ENCODE data around the gene PDZD7. TPM values are rescaled to one million over a fixed set of nuclear protein-coding genes. Genes with fewer than 3 reads are reported as not detected.

PDZD7 gene
- total RNA-seq, 6 experiments from 2014 or later: 1.1 to 1.9 (median 1.2) TPM

GRCh38 chr10:100963826-100964225 is 67.1 kb downstream of the PDZD7 start:
- Mint-ChIP-seq H3K27me3 (ENCODE audit: insufficient read depth) (no peaks in the 10 kb centered on the region; the same call in 1 of the 2 replicates), H3K36me3 (ENCODE audit: low read depth) (peaks cover 17% of the 10 kb centered on the region), H3K4me1 (ENCODE audit: low read depth) (peaks cover 7% of the 10 kb centered on the region), H3K27ac (no peak overlapping the region), H3K9me3 (no peaks in the 10 kb centered on the region), H3K4me3 (no peak overlapping the region)
- TF ChIP-seq CTCF (IDR thresholded peaks at IDR 0.05): no peak
- DNase-seq: no peak

- TF ChIP-seq CTCF (IDR thresholded peaks at IDR 0.05): no peak
- Mint-ChIP-seq H3K9me3 (no peaks in the 10 kb centered on the region), H3K36me3 (ENCODE audit: low read depth) (peaks cover 21% of the 10 kb centered on the region), H3K4me3 (no peak overlapping the region), H3K27me3 (ENCODE audit: insufficient read depth) (no peaks in the 10 kb centered on the region), H3K4me1 (ENCODE audit: low read depth) (no peaks in the 10 kb centered on the region), H3K27ac (no peak overlapping the region)
- DNase-seq: no peak
Observed at GRCh38 chr10:100962351-100963080, 68.4 kb downstream of the PDZD7 start.

GRCh38 chr10:100960251-100960650 is 70.7 kb downstream of the PDZD7 start:
- Mint-ChIP-seq H3K27me3 (ENCODE audit: insufficient read depth) (no peaks in the 10 kb centered on the region), H3K4me1 (ENCODE audit: low read depth) (no peaks in the 10 kb centered on the region), H3K4me3 (no peak overlapping the region), H3K27ac (no peak overlapping the region), H3K9me3 (no peaks in the 10 kb centered on the region), H3K36me3 (ENCODE audit: low read depth) (peaks cover 26% of the 10 kb centered on the region)
- no peak for DNase-seq
- no peak for TF ChIP-seq CTCF (IDR thresholded peaks at IDR 0.05)

Small RNA genes lying within 50 kb of the gene (microRNA-seq; reads per million reads assigned to microRNA genes)
- gene MIR608: not detected

Other genes with a start within 250 kb of the PDZD7 start
- 10 to 100 TPM; 15.8 to 23.2 (median 20.9) TPM for gene SLF2, start 118.2 kb downstream of the PDZD7 start, total RNA-seq (2021; fragmentation: NEBNext Ultra II Directional; extraction: Animal tissue kit (Norgen Biotek cat#: 25700))
- gene SEMA4G, start 61.6 kb downstream of the PDZD7 start, total RNA-seq (2021; fragmentation: NEBNext Ultra II Directional; extraction: Animal tissue kit (Norgen Biotek cat#: 25700)): 1 to 10 TPM; 1.2 to 2.2 (median 1.9) TPM
- gene MRPL43, start 43.6 kb downstream of the PDZD7 start, total RNA-seq (2021; fragmentation: NEBNext Ultra II Directional; extraction: Animal tissue kit (Norgen Biotek cat#: 25700)): 100 to 1,000 TPM; 101 to 120 (median 115) TPM
- 1 to 10 TPM; 5.7 to 9.5 (median 7.0) TPM for gene TWNK, start 43.6 kb downstream of the PDZD7 start, total RNA-seq (2021; fragmentation: NEBNext Ultra II Directional; extraction: Animal tissue kit (Norgen Biotek cat#: 25700))
- gene LZTS2, start 31.3 kb downstream of the PDZD7 start, total RNA-seq (2021; fragmentation: NEBNext Ultra II Directional; extraction: Animal tissue kit (Norgen Biotek cat#: 25700)): 10 to 100 TPM; 66.8 to 80.5 (median 74.6) TPM
- 10 to 100 TPM; 44.1 to 57.4 (median 50.5) TPM for gene SFXN3, start 105 bp upstream of the PDZD7 start, total RNA-seq (2021; fragmentation: NEBNext Ultra II Directional; extraction: Animal tissue kit (Norgen Biotek cat#: 25700))
- gene KAZALD1, start 30.9 kb upstream of the PDZD7 start, total RNA-seq (2021; fragmentation: NEBNext Ultra II Directional; extraction: Animal tissue kit (Norgen Biotek cat#: 25700)): 10 to 100 TPM; 14.5 to 21.1 (median 19.9) TPM
- gene TLX1, start 100.2 kb upstream of the PDZD7 start, total RNA-seq (2021; fragmentation: NEBNext Ultra II Directional; extraction: Animal tissue kit (Norgen Biotek cat#: 25700)): not detected
- not detected for gene LBX1, start 198.3 kb upstream of the PDZD7 start, total RNA-seq (2021; fragmentation: NEBNext Ultra II Directional; extraction: Animal tissue kit (Norgen Biotek cat#: 25700))